IMR-90 (cell line): Measurements from ENCODE around the gene FEN1. TPM values are rescaled to one million over a fixed set of nuclear protein-coding genes. Genes with fewer than 3 reads are reported as not detected.

Experiments
- ATAC-seq: fragments of 200-7000 bp; cut with Tn5 transposase; 2 replicates; pipeline ENCODE4 v1.9.1; 2020; ENCODE audit warnings: low read depth, mild to moderate bottlenecking, moderate library complexity
- BruUV-seq: library from RNA; stranded (reverse); fragments of 400-500 nt; replicated peaks from 2 replicates; lab custom pipeline; 2021; lab: Mats Ljungman, UMichigan
- CTCF ChIA-PET: fragments of 300-600 bp; formaldehyde crosslinking; extraction: SDS; loops from one replicate; lab custom pipeline; 2021; ENCODE audit warnings: antibody characterized with exemption; lab: Yijun Ruan, JAX
- POLR2A ChIA-PET: fragments of 300-600 bp; sonication (Branson Sonifier 250); formaldehyde crosslinking; loops from one replicate; lab custom pipeline; 2022; ENCODE audit warnings: antibody characterized with exemption; ENCODE audit not compliant: unreplicated experiment; lab: Charles Lee
- DNase-seq: peaks from one replicate; pipeline ENCODE4 v3.0.0; 2013
- H2AFZ ChIP-seq: replicated peaks from 2 replicates; pipeline ENCODE3; 2013; ENCODE audit warnings: low read length, mild to moderate bottlenecking; ENCODE audit not compliant: poor library complexity
- H2AK5ac ChIP-seq: 2 replicates; pipeline ENCODE4 v1.6.1; 2013; ENCODE audit warnings: low read depth, low read length, inconsistent platforms
- H2AK9ac ChIP-seq: replicated peaks from 2 replicates; pipeline ENCODE3; 2013; ENCODE audit warnings: mild to moderate bottlenecking, low read depth, low read length, moderate library complexity; ENCODE audit not compliant: poor library complexity
- H2BK120ac ChIP-seq: 2 replicates; pipeline ENCODE4 v1.6.1; 2013; ENCODE audit warnings: low read depth, low read length, inconsistent platforms
- H2BK15ac ChIP-seq: 3 replicates; pipeline ENCODE4 v1.6.1; 2013; ENCODE audit warnings: low read depth, low read length, inconsistent platforms
- H2BK20ac ChIP-seq: 2 replicates; pipeline ENCODE4 v1.6.1; 2013; ENCODE audit warnings: low read depth, mild to moderate bottlenecking, inconsistent platforms, low read length, moderate library complexity
- H2BK5ac ChIP-seq: 2 replicates; pipeline ENCODE4 v1.6.1; 2013; ENCODE audit warnings: mild to moderate bottlenecking, low read depth, low read length, inconsistent platforms; ENCODE audit not compliant: poor library complexity, severe bottlenecking
- H3K14ac ChIP-seq: replicated peaks from 2 replicates; pipeline ENCODE4 v1.6.1; 2013; ENCODE audit warnings: low read depth, low read length, inconsistent platforms
- H3K18ac ChIP-seq: 2 replicates; pipeline ENCODE4 v1.6.1; 2013; ENCODE audit warnings: low read depth, low read length, control low read depth
- H3K23ac ChIP-seq: 2 replicates; pipeline ENCODE4 v1.6.1; 2013; ENCODE audit warnings: low read depth, low read length, inconsistent platforms
- H3K27ac ChIP-seq: 2 replicates; pipeline ENCODE4 v1.5.1; 2013; ENCODE audit warnings: mild to moderate bottlenecking, control low read depth, low read length; ENCODE audit not compliant: insufficient read depth
- H3K27me3 ChIP-seq: 2 replicates; pipeline ENCODE4 v1.6.1; 2013; ENCODE audit warnings: low read length; ENCODE audit not compliant: control insufficient read depth, insufficient read depth
- H3K36me3 ChIP-seq: 2 replicates; pipeline ENCODE4 v1.6.1; 2013; ENCODE audit warnings: low read length, mixed read lengths; ENCODE audit not compliant: control insufficient read depth, insufficient read depth
- H3K4ac ChIP-seq: 2 replicates; pipeline ENCODE4 v1.6.1; 2013; ENCODE audit warnings: low read depth, low read length, inconsistent platforms
- H3K4me1 ChIP-seq: 2 replicates; pipeline ENCODE4 v1.6.1; 2013; ENCODE audit warnings: low read length, mixed read lengths; ENCODE audit not compliant: control insufficient read depth, insufficient read depth
- H3K4me2 ChIP-seq: 2 replicates; pipeline ENCODE4 v1.6.1; 2013; ENCODE audit warnings: low read depth, mild to moderate bottlenecking, control low read depth, low read length, moderate library complexity
- H3K4me3 ChIP-seq: 2 replicates; pipeline ENCODE4 v1.5.1; 2013; ENCODE audit warnings: low read depth, mild to moderate bottlenecking, control low read depth, low read length, moderate library complexity; ENCODE audit not compliant: insufficient read depth
- H3K56ac ChIP-seq: 2 replicates; pipeline ENCODE4 v1.6.1; 2013; ENCODE audit warnings: low read length, inconsistent platforms; ENCODE audit not compliant: insufficient read depth; ENCODE audit errors: extremely low read depth
- H3K79me1 ChIP-seq, 2 experiments: 2 replicates each; pipeline ENCODE4 v1.6.1; 2013; ENCODE audit warnings: low read length in 2 of 2, inconsistent platforms in 1 of 2, low read depth in 1 of 2
- H3K9ac ChIP-seq: 2 replicates; pipeline ENCODE4 v1.6.1; 2013; ENCODE audit warnings: low read depth, low read length, control low read depth
- H3K9me1 ChIP-seq: 2 replicates; pipeline ENCODE4 v1.6.1; 2013; ENCODE audit warnings: low read length, inconsistent platforms; ENCODE audit not compliant: insufficient read depth
- H3K9me3 ChIP-seq: 2 replicates; pipeline ENCODE4 v1.6.1; 2013; ENCODE audit warnings: low read length; ENCODE audit not compliant: control insufficient read depth, insufficient read depth
- H4K20me1 ChIP-seq: 2 replicates; pipeline ENCODE4 v1.6.1; 2013; ENCODE audit warnings: low read length, inconsistent platforms; ENCODE audit not compliant: insufficient read depth
- H4K5ac ChIP-seq: 2 replicates; pipeline ENCODE4 v1.6.1; 2013; ENCODE audit warnings: mild to moderate bottlenecking, low read depth, low read length, control low read depth
- H4K8ac ChIP-seq, 2 experiments: 2 replicates each; pipeline ENCODE4 v1.6.1; 2013; ENCODE audit warnings: low read depth in 2 of 2, low read length in 2 of 2, control low read depth in 1 of 2, inconsistent platforms in 1 of 2
- H4K91ac ChIP-seq: 2 replicates; pipeline ENCODE4 v1.6.1; 2013; ENCODE audit warnings: low read depth, low read length, inconsistent platforms; ENCODE audit not compliant: insufficient read depth
- BHLHE40 ChIP-seq: fragments of 150-350 bp; IDR thresholded peaks from 2 replicates; pipeline ENCODE4 v1.6.1; 2016; ENCODE audit warnings: mild to moderate bottlenecking, low read depth, low read length
- CHD1 ChIP-seq: IDR thresholded peaks from 2 replicates; pipeline ENCODE4 v1.6.1; 2012; ENCODE audit warnings: low read depth, low read length, improper control_type of control experiment
- FOS ChIP-seq: fragments of 150-350 bp; IDR thresholded peaks from 2 replicates; pipeline ENCODE4 v1.6.1; 2016; ENCODE audit warnings: low read depth, low read length
- MAFK ChIP-seq: IDR thresholded peaks from 2 replicates; pipeline ENCODE4 v1.6.1; 2012; ENCODE audit warnings: low read depth, low read length, improper control_type of control experiment
- POLR2A ChIP-seq: IDR thresholded peaks from 2 replicates; pipeline ENCODE4 v1.6.1; 2012; ENCODE audit warnings: mild to moderate bottlenecking, low read depth, low read length
- RCOR1 ChIP-seq: IDR thresholded peaks from 2 replicates; pipeline ENCODE4 v1.6.1; 2012; ENCODE audit warnings: mild to moderate bottlenecking, low read length, improper control_type of control experiment; ENCODE audit not compliant: insufficient replicate concordance
- USF2 ChIP-seq: fragments of 150-350 bp; IDR thresholded peaks from 2 replicates; pipeline ENCODE4 v1.6.1; 2017; ENCODE audit warnings: mild to moderate bottlenecking, antibody characterized with exemption, low read length, low read depth
- WGBS, 2 experiments: methylation state at CpG; one replicate each; pipeline versions ENCODE4 v1.1.5 to v1.1.7; 2013; ENCODE audit warnings: missing lambda C conversion rate in 2 of 2; ENCODE audit not compliant: insufficient read length in 1 of 2; ENCODE audit errors: extremely low coverage in 2 of 2; 5-methylcytosine and 5-hydroxymethylcytosine counted together
- dilution Hi-C: fragments of 300-500 bp; cut with HindIII; formaldehyde crosslinking; loops from one replicate; pipeline ENCODE4 v1.14.3; 2018; ENCODE audit warnings: low sequenced_read_pairs; ENCODE audit not compliant: unreplicated experiment
- in situ Hi-C: fragments of 300-500 bp; cut with MboI; formaldehyde crosslinking; loops from 3 replicates; pipeline ENCODE4 v1.14.3; 2019; ENCODE audit warnings: low sequenced_read_pairs, inconsistent platforms, mixed read lengths
- intact Hi-C: fragments of 100-400 bp; cut with micrococcal nuclease; formaldehyde crosslinking; loops from 2 replicates; pipeline ENCODE4 v1.10.0; 2022
- polyA plus RNA-seq, 3 experiments: library from polyadenylated mRNA; depleted of rRNA; stranded (reverse); fragments of >200 nt; gene quantifications; 2 replicates each; pipeline ENCODE4 v1.2.3, GENCODE V29; 2012; ENCODE audit warnings: low replicate concordance in 1 of 3
- total RNA-seq: library from RNA; depleted of rRNA; stranded (reverse); fragments of >200 nt; gene quantifications from 2 replicates; pipeline ENCODE4 v1.2.3, GENCODE V29; 2012

FEN1 gene
- total and polyA plus RNA-seq, 2 of the 4 experiments (the other 2 are of a cell fraction) = 23.0 to 41.9 TPM

GRCh38 chr11:61810671-61811175, 18.0 kb downstream of the FEN1 start:
- no TSS peak for BruUV-seq
- Histone ChIP-seq H4K5ac (no peak overlapping the region), H3K27me3 (no peaks in the 10 kb centered on the region), H3K9ac (no peak overlapping the region), H2AK5ac (no peak overlapping the region), H3K18ac (no peak overlapping the region), H3K27ac (no peak overlapping the region), H3K23ac (no peak overlapping the region), H4K91ac (no peak overlapping the region), H3K36me3 (peaks cover 52% of the 10 kb centered on the region), H3K9me1 (peaks cover 14% of the 10 kb centered on the region), H3K9me3 (no peaks in the 10 kb centered on the region), H2BK20ac (no peak overlapping the region), H2AK9ac (no peak overlapping the region), H2BK15ac (no peak overlapping the region), H3K79me1 (peaks cover 7 to 32% of the 10 kb centered on the region in 2 experiments), H2BK5ac (no peak overlapping the region), H2AFZ (no peak overlapping the region), H3K4me1 (no peaks in the 10 kb centered on the region), H3K4me3 (no peak overlapping the region), H3K4ac (no peak overlapping the region), H4K8ac (no peak overlapping the region), H2BK120ac (no peak overlapping the region), H3K56ac (no peak overlapping the region), H3K14ac (no peak overlapping the region), H4K20me1 (no peaks in the 10 kb centered on the region; the same call in 1 of the 2 replicates), H3K4me2 (no peak overlapping the region)
- intact Hi-C loops (no loop called here), in situ Hi-C loops (no loop called here), dilution Hi-C loops (no loop called here)
- DNase-seq = no peak
- 100% methylated on average over 3 of the region's 8 CpGs; no CpG with 5 or more reads in 1 of the 2 experiments for WGBS, 2 experiments
- ChIA-PET CTCF (no interaction called here), POLR2A (no interaction called here)
- no peak for ATAC-seq
- TF ChIP-seq BHLHE40 (no peak), CHD1 (no peak), USF2 (no peak), MAFK (no peak), FOS (no peak), RCOR1 (no peak), POLR2A (no peak)
